HG03095 (cell line): Measurements from ENCODE around the gene PRKRIP1.
"Not testable (repeated sequence)": the region's sequence is repeated elsewhere in the genome, so short reads cannot be mapped to it uniquely, and the experiment has no call there.

Source experiments
- ATAC-seq: cut with Tn5 transposase; IDR thresholded peaks from one replicate; pipeline ENCODE4 v1.9.1; 2021; ENCODE audit warnings: moderate library complexity; ENCODE audit not compliant: unreplicated experiment

PRKRIP1 gene

DNA sequence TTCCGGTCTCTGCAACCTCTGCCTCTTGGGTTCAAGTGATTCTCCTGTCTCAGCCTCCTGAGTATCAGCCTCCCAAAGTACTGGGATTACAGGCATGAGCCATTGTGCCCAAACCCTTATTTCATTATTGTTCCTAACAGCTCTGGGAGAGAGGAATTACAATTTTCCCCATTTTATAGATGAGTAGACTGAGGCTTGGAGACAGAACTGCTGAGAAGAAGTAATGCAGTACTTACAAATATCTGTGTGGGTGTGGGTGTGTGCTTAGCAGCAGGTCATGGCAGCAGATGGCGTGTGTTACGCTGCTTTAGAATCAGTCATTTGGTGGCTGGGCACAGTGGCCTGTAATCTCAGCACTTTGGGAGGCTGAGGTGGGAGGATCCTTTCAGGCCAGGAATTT lies 7.4 kb downstream of the PRKRIP1 start:
- no peak for ATAC-seq

DNA sequence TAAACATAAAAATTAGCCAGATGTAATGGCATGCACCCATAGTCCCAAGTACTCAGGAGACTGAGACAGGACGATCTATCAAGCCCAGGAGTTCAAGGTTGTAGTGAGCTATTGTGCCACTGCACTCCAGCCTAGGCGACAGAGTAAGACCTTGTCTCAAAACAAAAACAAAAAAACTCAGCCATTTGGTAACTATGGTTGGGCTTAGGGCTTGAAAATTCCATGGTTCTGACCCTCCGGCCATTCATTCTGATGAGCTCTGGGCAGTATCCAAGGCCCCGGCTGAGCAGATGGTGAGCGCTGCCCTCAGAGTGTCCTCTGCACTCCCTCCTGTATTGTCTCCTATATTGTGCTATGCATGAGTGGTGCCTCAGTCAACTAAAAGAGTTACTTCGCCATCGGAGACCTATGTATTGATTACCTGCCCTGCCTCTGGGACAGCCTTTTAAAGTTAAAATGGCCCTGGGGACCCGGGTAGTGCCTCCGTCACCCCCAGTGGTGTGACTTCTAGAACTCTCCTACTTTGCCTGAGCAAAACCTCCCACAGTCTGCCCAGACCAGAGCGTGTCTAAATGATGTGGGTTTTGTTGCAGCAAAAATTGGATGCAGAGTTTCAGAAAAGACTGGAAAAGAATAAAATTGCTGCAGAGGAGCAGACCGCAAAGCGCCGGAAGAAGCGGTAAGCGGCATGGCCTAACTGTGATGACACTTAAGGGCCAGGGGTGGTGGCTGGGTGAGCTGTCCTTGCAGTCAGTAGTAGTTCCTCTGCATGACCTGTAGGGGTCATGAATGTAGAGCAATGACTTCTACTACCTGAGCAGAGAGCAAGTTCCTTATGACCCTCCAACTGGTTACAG lies 8.1 kb downstream of the PRKRIP1 start:
- peak; percentile 74 for ATAC-seq

DNA sequence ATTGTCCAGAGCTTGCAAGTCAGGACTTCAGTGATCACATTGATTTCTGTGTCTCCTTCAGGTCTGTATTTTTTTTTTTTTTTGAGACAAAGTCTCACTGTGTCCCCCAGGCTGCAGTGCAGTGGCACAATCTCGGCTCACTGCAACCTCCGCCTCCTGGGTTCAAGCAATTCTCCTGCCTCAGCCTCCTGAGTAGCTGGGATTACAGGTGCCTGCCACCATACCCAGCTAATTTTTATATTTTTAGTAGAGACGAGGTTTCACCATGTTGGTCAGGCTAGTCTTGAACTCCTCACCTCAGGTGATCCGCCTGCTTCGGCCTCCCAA lies 8.7 kb downstream of the PRKRIP1 start:
- ATAC-seq, result not testable (repeated sequence)

GRCh38 chr7:102407910-102408309 lies 11.7 kb downstream of the PRKRIP1 start:
- ATAC-seq, result no peak

- not testable (repeated sequence) for ATAC-seq
Measured at GRCh38 chr7:102408530-102408929, 12.4 kb downstream of the PRKRIP1 start.

- no peak for ATAC-seq
Measured at GRCh38 chr7:102409340-102409739, 13.2 kb downstream of the PRKRIP1 start.

DNA sequence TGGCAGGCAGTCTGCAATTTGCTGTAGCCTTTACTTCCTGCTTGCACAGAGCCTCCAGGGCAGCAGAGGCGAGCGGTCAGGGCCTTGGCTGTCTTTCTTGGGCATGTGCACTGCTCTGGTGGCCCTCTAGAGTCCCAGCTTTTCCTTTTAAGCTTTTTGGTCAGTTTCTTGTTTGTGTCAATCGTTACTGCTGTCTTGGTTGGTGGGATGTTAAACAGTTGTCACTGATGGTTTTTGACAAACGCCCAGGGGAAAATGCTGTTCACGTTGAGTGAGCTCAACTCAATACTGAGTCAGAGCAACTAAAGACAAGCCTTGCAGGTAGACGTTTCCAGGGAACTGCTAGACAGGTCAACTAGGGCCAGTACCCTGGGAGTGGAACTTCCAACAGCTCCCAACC lies 14.0 kb downstream of the PRKRIP1 start:
- no peak for ATAC-seq

DNA sequence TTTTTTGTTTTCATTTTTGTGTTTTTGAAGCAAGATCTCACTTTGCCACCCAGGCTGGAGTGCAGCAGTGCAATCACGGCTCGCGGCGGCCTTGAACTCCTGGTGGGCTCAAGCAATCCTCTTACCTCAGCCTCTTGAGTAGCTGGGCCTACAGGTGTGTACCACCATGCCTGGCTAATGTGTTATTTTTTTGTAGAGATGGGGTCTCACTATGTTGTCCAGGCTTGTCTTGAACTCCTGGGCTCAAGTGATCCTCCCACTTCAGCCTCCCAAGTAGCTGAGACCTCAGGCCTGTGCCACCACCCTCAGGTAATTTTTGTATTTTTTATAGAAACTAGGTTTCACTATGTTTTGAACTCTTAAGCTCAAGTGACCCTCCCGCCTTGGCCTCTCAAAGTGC lies 14.8 kb downstream of the PRKRIP1 start:
- ATAC-seq, result no peak

DNA sequence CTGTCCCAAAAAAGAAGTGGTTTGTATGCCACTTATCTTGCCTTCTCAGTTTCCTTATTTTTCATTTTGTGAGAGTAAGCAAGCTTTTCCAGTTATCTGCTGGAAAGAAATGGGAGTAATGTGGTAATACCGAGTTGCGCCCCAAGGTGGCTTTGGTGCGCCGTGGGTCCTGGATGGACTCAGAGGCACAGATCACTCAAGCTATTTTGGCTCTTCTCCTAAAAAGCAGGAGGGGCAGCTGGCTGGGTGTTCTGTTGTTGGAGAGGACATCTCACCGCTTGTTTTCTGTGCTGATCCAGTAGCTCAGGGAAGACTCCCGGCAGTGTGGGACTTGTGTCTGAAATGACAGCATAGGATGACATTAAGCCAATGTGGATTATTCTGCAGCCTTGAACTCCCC lies 16.4 kb downstream of the PRKRIP1 start:
- ATAC-seq, result no peak

GRCh38 chr7:102413091-102413490 lies 16.9 kb downstream of the PRKRIP1 start:
- no peak for ATAC-seq

GRCh38 chr7:102413611-102414010 lies 17.4 kb downstream of the PRKRIP1 start:
- ATAC-seq, result no peak

DNA sequence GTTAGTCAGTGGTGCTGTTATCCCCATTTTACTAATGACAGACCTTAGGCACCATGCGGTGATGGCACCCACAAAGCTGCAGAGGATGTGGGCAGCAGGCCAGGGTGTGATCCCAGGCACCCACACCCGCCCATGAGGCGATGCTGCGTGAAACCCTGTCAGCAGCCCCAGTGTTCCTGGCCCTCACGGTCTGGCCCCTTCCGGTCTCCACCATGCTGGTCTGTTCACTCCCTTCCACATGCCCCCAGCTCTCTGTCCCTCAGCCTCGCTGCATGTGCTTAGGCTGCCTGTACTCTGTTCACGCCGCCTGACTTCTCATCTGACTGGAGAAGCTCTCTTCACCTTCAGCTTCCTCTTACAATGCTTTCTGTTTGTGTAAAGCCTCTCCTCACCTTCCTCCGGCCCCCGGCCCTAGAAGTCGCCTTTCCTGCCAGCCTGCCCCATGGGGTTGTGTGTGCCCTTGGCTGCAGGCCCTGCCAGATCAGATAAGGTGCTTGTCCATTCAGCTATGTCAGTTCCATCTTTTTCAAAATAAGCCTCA lies 19.6 kb downstream of the PRKRIP1 start:
- no peak for ATAC-seq

DNA sequence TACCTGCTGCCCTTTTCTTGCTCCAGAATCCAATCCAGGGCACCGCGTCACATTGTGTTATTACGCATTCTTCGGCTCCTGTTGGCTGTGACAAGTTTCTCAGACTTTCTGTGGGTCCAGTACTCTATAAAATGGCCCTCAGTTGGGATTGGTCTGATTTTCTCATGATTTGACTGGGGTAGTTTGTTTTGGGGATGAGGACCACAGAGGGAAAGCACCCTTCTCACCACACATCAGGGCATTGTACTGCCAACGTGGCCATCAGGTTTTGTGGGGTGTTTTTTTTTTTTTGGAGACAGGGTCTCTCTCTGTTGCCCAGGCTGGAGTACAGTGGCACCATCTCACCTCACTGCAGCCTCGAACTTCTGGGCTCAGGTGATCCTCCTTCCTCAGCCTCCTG lies 20.2 kb downstream of the PRKRIP1 start:
- ATAC-seq, result no peak

DNA sequence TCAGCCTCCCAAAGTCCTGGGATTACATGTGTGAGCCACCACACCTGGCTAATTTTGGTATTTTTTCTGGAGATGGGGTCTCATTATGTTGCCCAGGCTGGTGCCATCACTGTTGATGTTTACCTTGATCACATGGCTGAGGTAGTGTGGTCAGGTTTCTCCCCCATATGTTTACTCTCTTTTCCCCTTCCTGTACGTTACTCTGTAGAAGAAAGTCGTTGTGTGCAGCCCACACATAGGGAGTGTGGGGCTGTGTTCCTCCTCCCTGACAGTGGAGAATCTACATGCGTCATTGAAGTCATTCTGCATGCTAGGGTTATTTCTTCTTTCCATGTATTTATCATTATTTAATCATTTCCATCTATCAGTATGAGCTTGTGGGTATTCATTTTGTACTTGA lies 20.9 kb downstream of the PRKRIP1 start:
- ATAC-seq, result no peak

DNA sequence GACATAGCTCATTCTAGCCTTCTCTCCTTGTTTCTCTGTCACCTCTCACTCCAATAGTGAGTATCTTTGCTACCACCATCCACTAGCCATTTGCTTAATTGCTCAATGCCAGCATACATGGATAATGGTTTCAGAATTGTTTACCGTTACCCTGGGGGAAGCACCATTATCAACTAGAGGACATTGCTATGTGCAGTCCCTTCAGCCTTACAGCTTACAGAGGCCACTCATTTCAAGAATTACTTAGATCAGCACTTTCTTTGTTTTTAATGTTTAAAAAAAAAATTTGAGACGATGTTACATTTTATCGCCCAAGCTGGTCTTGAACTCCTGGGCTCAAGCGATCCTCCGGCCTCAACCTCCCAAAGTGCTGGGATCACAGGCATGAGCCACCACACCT lies 22.4 kb downstream of the PRKRIP1 start:
- no peak for ATAC-seq

GRCh38 chr7:102421706-102422240 lies 25.6 kb downstream of the PRKRIP1 start:
- ATAC-seq, result no peak

- no peak for ATAC-seq
Measured at GRCh38 chr7:102424129-102424551, 28.0 kb downstream of the PRKRIP1 start.

DNA sequence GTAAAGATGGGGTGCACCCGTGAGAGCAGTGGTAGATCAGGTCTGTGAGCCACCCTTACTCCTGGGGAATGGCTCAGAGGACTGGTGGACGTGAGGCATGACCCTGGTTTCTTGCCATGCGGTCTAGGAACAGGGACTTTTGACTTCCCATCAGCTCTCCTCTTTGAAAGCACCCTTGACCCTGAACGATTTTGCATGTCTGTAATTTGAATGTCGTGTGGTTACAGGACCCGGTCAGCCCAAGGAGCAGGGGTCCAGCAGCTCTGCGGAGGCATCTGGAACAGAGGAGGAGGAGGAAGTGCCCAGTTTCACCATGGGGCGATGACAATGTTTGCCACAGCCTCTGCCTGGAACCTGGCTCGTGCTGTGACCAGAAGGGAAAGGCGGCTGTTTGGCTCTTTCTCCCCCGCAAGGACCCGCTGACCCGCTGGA lies 28.6 kb downstream of the PRKRIP1 start:
- no peak for ATAC-seq

- peak; percentile 63 for ATAC-seq
Measured at GRCh38 chr7:102425639-102426267, 29.6 kb downstream of the PRKRIP1 start.

DNA sequence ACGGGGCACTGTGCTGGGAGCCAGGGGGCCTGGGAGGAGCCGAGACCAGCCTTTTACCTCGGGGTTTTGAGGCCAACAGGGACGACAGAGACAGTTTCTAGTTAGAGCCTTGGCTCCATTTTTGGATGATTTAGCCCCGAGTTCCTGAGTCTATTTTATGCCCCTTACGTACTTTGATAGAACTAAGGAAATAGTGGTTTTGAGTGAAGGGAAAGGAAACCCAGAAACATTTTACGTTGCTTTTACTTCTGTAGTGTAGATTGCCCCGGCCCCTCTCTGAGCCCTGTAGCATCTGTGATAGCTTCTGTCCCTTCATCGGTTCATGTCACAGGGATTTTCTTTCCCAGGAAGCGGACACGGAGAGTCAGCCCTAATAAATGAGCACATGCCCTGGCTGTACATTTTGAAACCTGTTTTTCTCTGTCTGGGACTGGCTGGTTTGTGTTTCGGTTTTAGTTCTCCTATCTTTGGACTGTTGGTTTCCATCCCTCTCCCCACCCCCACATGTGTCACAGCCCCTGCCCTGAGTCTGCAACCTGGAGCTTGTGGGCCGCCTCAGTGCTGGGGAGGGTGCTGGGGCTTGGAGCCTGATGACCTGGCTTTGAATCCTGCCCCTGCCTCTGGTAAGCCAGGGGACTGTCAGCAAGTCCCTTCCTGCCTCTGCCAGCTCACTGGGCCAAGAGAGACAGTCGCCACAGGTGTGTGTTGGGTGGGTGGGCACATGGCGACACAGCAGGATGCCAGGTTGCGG lies 30.3 kb downstream of the PRKRIP1 start:
- peak; percentile 45 for ATAC-seq

DNA sequence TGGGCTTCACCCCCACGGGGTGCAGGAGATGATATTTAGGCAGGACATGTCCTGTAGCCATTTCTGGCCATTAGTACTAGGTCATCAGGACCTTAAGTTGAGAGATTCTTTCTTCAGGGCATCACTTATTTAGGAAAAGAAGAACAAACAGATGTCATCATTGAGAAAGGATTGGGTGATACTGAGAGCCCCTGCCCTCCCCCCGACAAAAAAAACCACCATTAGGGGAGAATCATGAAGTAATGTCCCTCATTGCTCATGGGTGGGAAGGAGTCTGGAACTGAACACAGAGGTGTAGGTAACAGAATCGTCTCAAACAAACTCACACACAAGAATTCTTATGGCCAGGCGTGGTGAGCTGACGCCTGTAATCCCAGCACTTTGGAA lies 30.8 kb downstream of the PRKRIP1 start:
- no peak for ATAC-seq
